Left hindlimb (tissue), 1 donor: ENCODE measurements around the gene LDB1.

Source experiments
- DNase-seq: peaks from one replicate; pipeline ENCODE4 v3.0.0-alpha.2; 2018

The LDB1 gene

GRCh38 chr10:102134416-102134815 is 14.2 kb upstream of the LDB1 start:
- DNase-seq: no peak

GRCh38 chr10:102133373-102134195 is 13.4 kb upstream of the LDB1 start:
- peak; percentile 88 for DNase-seq

- peak; percentile 99 for DNase-seq
These were observed 12.6 kb upstream of the LDB1 start, which contains the start of gene PPRC1 for GRCh38 chr10:102132563-102133372. TSS of gene PPRC1 (plus strand) at chr10:102133040. CDS start at chr10:102133069, 29 bp downstream.

DNA sequence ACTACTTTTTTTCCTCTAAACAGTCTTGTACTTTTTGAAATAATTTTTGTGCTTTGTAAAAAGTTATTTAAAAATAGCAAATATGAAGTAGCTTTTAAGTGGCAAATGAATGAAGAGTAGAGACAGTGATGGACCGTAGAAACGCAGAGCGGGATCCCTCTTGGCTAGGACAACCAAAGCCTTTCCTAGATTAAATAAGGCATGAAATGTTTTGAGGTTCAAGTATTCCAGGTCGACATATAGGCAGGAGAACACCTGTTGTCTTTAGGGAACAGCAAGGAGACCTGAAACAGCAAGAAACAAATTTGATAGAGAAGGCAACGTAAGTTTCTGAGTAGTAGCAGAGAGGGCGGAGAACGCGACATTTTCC is 12.0 kb upstream of the LDB1 start:
- no peak for DNase-seq

DNA sequence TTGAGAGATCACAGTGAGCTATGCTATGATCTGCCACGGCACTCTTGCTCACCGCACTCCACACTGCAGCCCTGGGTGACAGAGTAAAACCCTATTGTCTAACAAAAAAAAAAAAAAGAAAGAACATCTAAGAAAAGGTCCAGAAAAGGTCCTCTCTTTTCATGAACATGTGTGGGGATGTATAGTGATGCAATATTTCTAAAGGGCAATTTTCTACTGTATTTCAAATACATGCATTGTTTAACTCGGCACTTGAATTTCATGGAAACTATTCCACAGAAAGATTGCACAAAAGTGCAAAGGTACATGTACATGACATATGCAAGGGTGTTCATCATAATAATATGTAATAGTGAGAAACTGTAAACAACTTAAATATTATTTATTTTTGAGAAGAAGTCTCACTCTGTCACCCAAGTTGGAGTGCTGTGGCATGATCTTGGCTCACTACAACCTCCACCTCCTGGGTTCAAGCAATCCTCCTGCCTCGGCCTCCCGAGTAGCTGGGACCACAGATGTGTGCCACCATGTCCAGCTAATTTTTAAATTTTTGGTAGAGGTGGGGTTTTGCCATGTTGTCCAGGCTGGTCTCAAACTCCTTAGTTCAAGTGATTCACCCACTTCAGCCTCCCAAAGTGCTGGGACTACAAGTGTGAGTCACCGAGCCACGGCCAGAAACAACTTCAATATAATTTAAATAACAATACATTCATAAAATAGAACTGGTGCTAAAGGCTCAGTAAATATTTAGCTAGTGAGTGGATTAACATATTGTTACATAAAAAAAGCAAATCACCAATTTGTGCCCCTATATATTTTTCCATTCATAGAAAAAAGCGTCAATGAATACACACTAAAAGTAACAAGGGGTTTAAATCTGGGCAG is 11.4 kb upstream of the LDB1 start:
- no peak for DNase-seq

GRCh38 chr10:102123223-102123622 is 3.1 kb upstream of the LDB1 start:
- DNase-seq: no peak

DNA sequence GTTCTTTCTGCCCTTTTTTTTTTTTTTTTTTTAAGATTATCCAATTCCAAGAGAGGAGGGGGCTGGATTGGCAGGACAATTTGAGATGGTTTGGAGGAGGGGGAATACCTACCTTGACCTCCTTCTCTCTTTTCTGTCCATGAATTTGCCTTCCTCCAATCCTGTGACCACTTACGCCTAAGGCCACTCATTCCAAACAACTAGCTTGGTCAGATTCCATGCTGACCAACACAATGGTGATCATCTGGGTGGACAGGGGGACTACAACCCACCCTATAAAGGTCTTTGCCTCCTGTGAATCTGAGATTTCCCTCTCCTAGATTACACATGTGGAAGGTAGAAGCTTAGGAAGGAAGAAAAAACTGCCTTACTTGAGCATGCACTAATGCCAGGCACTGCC is 2.3 kb upstream of the LDB1 start:
- no peak for DNase-seq

DNA sequence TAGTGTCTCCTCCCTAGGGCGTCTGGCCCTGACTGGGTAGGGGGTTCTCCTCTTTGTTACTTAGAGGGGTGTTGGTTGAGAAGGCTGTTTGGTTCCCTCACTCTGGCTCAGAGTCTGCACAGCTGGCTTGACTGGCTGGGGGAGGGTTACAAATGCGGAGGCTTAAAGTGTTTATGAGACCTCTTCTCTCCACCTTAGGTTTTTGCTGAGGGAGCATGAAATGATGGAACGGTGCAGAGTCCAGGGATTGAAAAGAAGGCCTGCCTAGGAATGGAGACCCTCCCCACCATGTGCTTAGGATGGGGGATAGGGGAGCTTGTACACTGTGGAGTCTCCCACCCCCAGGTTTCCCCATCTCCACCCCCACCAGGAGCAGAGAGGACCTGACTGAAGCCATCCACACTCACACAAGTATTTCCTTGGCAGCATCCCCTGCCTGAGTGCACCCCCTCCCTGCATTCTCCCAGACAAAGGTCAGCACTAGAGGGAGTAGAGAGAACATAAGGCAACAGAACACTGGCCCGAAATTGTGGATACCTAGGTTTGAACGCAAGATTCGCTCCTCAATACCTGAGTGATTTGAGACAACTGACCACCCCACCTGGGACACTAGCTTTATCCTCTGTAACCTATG is 1.7 kb upstream of the LDB1 start:
- DNase-seq: no peak

GRCh38 chr10:102120991-102121738 is 997 bp upstream of the LDB1 start:
- DNase-seq: peak; percentile 84

DNA sequence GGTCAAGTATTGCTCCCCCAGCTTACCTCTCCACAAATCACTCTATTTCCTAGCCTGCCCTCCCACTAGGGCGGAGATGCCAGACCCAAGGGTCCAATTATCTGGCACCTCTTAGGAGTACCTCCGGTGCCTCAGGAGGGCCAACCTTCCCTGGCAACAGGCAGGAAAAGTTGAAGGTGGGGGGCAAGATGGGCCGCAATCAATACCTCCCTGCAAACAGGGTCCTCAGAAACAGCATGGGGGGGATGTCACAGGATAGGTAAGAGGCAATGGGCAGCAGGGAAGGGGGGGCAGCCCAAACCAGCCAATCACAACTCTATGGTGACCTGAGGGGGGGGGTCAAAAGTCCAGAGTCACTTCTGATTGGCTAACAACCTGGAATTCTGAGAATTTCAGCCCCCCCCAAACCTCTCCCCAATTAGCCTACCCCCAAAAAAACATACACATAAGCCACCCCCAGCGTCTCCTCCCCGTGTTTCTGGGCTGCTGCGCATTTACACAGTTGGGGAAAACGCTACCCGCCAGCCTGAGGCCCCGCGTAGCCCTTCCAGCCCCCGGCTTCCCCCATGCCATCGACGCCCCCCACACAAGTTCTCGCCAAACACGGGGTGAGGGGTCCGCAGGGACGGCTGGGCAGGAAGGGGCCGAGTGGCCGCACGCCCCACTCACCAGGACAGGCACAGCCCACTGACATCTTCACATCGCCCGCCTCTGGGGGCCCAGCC is 589 bp downstream of the LDB1 start:
- peak; percentile 80 for DNase-seq

DNA sequence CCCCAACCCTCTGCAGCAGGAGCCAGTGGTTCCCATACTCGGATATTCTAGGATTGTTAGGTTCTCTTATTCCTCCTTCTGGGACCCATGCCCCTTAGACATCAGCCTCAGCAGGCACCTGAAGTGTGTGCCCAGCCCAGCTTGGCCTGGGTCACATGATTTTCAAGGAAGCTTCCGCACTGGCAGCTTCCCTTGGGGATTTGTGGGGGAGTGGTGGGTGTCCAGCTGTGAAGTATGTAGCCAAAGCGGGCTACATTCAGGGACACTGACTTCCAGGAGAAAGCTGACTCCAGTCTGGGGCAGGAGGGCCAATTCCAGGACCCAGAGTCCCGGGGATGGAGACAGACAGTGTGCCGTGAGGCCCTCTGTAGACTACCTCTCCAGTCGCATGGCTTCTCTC is 1.3 kb downstream of the LDB1 start:
- DNase-seq: no peak

DNA sequence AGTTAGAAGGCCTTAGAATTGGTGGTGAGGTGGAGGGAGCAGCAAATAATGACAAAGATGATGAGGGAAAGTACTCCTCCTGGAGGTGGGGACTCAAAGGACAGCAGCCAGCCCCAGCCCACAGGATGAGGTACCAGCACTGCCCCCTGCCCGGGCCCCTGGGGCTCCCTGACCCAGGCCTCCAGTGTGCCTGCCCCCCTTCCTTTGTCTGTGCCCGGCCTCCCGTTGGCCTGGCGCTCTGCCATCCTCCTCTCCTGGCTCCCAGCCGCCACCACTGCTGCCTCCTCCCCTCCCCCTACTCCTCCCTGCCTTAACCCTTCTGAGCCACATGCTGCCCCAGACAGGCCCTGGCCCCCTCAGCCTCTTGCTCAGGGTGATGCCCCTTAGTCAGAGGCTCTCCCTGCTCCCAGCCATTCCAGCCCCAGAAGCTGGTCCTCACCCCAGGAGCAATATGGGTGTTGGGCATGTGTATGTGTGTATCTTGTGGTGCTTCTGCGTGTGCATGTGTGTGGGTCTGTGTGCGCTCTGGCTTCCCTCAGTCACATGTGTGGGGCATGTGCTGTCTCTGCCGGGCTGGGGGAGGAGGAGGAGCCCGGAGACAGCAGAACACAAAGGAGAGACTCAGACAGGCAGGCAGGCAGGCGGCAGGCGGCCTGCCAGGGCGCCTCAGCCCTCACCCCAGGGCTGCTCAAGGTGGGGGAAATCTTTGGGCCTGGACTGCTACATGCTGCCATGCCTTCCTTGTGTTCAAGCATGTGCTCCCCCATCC is 2.6 kb downstream of the LDB1 start:
- peak; percentile 90 for DNase-seq

DNA sequence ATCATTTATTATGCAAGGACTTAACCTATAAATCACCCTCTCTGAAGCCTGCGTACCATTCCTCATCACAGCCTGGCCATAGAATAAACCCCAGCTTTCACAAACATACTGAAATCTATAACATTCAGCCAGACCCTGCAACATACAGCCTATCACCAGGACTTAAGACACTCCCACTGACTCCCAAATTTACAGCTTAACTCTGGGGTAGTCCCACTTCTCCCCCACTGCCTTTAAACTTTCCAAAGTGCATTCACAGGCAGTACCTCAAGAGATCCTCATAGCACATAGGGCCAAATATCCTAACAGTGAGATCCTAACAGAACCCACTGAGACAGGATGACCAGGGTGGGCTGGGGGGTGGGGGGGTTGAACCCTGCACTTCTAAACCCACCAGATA is 3.5 kb downstream of the LDB1 start:
- no peak for DNase-seq

DNA sequence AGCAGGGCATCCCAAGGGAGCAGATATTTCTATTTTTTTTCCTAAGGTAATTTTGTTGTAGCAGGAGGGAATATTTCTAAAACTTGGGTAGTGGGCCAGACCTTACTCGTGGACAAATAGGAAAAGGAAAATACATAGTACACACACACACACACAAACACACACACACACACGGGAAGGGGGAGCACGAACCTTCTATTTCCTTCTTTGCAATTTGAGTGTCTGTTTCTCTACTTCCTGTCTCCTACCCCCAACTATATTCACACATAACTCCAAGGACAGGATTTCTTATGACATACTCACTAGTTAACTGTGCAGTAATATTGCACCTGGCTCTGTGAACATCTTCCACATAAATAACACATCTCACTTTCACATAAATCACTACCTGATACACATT is 4.4 kb downstream of the LDB1 start:
- DNase-seq: no peak

GRCh38 chr10:102114861-102115618 is 5.1 kb downstream of the LDB1 start:
- DNase-seq: peak; percentile 91

DNA sequence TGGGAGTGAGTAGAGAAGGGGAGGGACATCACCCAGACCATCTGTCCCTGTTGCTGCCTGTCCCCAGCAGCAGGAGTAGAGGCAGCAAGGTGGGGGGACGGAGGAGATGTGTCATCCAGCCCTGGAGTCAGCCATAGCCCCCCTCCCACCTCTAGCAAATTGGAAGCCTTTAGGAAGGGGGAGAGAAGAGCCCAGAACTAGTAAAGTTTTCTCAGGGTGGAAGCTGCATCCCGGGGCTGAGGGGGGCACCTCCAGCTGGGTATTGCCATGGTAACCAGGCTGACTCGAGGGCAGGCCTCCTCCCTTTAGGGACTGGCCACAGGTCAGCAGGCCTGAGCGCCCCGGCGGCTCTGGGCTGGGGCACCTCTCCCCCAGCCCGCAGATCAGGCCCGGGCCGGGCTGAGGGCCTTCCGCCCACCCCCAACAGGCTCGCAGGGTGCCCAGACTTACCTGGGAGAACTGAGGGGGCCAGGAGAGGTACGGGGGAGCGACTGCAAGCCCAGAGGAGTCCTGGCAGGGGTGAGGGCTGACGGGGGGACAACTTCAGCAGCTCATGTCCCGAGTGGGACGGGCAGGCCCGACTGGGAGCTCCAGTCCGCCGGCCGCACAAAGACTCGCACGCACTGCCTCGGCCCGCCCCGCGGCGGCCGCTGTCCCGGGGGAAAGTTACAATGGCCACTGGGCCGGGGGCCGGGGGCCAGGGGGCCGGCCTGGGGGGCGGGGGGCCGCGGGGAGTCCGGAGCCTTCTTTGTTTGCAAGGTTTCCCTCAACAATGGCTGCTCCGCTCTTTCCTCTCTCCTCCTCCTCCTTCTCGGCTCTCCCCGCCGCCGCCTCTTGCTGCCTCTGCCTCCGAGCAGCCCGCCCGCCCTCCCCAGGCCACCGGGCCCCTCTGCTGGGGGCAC is 6.0 kb downstream of the LDB1 start:
- no peak for DNase-seq

DNA sequence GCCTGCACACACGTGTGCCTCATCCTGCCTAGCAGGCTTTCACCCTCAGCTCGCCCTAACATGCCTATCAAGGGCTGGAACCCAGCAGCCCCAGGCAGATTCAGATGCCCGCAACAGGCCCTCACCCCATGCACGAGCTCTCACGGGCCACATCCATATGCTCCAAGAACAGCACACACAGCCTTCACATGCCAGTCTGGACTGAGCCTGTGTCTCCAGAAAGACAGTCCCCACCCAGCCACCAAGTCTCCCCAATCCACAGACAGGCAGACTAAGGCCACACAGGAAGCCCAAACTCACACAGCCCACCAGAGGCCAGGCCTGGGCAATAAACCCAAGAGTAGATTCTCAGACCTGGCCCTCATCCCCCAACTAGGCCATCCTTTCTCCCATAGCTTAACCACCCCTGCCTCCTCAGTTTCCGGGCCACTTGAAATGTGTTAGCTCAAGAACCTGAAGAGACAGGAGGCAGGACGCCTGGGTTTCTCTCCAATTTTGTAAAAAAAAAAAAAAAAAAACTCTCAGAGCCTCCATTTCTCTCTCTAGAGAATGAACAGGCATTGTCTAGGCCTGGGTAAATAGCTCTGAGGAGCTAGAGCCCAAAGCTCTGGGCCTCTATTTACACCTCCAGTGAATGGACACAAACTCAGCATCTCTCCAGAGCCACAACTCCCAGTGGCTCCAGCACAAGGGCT is 6.8 kb downstream of the LDB1 start:
- no peak for DNase-seq
